ENCODE measurements around the gene BUD31.

Gene BUD31

DNA sequence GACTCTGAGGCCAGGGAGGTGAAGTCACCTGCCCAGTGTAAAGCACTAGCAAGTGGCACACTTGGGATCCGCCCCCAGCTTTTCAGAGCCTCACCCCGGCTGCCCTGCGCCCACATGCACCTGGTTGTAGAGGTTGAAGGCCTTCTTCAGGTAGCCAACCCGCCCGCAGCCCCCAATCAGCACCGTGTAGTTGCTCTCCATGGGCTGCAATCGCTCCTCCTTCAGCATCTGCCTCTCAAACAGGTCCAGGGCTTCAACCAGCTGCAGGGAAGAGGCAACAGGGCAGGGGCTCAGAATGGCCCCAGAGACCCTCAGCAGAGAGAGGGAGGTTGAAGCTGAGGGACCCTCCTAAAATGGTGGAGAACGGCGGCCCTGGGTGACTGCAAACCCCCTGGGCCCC is 24.4 kb downstream of the BUD31 start:
- DNase-seq (ENCODE audit: low spot score): no peak

DNA sequence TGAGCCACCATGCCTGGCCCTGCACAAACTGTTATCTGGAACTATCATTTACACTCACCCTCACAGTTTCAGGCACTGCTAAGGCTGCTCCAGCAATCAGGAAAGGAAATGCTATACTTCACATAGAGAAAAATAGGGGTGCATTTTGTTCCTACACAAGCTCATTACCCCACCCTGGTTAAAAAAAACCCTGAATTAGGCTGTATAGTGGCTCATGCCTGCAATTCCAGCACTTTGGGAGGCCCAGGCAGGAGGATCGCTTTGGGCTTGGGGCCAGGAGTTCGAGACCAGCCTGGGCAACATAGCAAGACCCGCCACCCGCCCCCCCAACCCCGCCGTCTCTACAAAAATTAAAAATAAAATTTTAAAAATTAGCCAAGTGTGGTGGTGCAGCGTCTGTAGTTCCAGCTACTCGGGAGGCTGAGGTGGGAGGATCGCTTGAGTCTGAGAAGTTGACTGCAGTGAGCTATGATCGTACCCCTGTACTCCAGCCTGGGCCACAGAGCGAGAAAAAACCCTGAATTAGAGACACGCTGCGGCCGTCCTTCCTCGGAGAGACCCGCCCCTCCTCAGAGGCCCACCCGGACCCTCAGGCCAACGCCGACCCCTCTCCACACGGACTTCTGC is 29.3 kb downstream of the BUD31 start:
- DNase-seq (ENCODE audit: low spot score): no peak

DNA sequence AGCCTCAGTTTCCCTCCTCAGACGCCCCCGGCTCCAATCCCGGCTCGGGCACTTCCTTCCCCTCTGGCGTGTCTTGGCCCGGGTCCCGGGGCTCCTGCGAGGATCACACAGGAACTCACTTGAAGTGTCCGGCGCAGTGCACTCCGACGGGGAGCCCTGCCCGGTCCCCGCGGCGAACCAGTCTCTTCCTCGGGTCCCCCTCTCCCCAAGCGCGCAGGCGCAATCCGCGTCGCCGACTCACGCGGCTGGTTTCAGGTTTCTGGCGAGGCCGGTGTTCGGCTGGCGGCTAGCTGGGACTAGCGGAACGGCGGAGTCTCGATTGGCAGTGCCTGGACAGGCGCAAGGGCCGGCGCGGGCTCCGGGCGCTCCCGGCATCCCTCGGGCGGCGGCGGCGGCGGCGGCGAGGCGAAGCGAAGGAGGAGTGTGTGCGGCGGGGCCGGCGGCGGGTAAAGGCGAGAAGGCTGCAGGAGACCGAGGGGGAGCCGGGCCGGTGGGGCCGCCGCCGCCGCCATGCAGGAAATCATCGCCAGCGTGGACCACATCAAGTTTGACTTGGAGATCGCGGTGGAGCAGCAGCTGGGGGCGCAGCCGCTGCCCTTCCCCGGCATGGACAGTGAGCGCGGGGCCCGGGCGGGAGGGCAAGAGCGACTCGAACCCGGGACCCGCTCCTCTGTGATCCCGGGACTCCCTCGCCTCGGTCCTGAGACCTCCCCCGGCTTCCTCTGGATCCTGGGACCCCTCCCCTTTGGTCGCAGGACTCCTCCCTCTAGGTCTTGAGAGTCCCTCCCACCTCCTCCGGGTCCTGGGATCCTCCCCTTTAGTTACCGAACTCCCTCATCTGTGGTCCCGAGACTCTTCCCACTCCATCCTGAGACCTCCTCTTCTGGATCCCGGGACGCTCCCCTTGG is 30.1 kb downstream of the BUD31 start, which contains the start of the genes CPSF4 and PTCD1:
CPSF4 (plus strand) TSS at position 371 of the 908 bp plus-strand sequence; CDS start at position 511, 140 bp downstream.
PTCD1 (minus strand) TSS at position 226 of the 908 bp plus-strand sequence. CDS start 3,556 bp downstream, outside the sequence.
- peak; percentile 99 for DNase-seq (ENCODE audit: low spot score)

DNA sequence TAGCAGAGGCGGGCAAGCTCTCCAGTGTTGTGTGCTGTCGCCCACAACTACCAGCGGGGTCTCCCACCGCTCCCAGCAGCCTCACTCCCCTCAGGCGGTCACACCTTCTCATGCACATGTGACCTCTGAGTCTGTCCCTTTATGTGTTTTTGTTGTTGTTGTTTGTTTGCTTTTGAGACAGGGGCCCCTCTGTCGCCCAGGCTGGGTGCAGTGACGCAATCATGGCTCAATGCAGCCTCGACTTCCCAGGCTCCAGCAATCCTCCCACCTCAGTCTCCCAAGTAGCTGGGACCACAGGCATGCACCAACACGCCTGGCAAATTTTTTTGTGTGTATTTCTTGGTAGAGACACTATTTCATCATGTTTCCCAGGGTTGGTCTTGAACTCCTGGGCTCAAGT is 31.4 kb downstream of the BUD31 start:
- DNase-seq (ENCODE audit: low spot score): no peak

DNA sequence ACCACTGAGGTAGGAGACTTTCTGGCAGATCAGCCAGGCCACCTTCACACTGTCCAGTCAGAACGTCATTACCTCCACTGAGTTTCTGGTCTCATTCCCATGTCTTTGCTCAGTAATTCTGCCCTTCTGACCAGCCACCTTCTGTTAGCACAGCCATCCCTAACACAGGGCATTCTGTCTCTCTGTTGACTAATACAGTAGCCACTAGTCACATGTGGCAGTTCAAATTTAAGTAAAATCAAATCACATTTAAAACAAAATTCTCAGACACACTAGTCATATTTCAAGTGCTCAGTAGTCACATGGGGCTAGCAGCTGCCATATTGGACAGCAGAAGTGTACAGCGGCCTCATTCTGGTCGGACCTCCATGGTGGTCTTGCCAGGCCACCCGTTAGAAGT is 37.3 kb downstream of the BUD31 start:
- no peak for DNase-seq (ENCODE audit: low spot score)

DNA sequence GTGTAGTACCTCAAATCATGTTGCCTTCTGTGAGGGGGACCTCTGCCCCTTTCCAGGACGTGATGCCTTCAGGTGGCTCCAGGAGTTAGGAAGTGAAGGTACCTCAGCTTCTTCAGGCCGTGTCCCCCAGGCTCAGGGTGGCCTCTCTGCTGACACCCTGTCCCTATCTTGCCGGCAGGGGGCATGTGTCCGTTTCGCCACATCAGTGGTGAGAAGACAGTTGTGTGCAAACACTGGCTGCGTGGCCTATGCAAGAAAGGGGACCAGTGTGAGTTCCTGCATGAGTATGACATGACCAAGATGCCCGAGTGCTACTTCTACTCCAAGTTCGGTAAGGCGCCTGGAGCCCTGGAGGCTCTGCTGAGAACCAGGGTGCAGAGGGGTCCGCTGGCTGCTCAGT is 39.2 kb downstream of the BUD31 start:
- no peak for DNase-seq (ENCODE audit: low spot score)

DNA sequence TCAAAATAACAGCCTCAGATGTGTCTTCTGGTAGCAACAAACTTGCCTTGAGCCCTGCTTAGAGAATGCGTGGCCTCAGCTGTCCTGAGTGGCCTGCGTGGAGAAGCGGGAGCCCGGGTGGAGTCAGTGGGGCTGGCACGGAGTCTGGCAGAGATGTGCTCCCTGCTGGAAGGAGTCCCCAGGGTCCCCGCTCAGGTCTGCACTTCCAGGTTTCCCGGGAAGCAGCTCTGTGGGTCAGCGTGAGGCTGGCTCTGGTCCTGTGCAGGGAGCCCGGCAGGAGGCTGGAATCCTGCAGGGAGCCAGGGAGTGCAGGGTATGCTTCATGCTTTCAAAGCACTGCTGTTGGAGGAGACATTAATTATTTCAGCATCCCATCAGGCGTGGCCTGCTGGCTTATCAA is 40.1 kb downstream of the BUD31 start:
- no peak for DNase-seq (ENCODE audit: low spot score)

GRCh38 chr7:99449326-99449725 is 40.6 kb downstream of the BUD31 start:
- no peak for DNase-seq (ENCODE audit: low spot score)

GRCh38 chr7:99451936-99452335 is 43.2 kb downstream of the BUD31 start:
- no peak for DNase-seq (ENCODE audit: low spot score)

- DNase-seq (ENCODE audit: low spot score): no peak
These were observed 43.8 kb downstream of the BUD31 start for GRCh38 chr7:99452541-99452940.

DNA sequence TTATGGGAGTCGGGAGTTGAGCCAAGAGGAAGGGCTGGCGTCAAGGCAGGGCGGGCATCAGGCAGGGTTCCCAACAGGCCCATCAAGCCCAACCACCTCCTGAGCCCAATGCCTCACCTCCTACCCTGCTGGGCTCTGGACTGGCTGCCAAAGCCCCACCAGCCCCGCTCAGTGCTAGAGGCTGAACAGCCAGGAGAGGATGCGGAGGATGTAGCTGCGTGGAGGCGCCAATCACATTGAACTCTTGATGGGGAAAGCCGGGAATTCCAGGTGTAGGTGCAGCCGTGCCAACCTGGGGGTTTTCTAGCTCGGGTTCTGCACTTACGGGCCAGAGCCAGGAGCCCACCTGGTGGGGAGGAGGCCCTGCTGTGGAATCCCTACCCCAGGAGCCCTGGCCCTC is 44.3 kb downstream of the BUD31 start:
- DNase-seq (ENCODE audit: low spot score): no peak

DNA sequence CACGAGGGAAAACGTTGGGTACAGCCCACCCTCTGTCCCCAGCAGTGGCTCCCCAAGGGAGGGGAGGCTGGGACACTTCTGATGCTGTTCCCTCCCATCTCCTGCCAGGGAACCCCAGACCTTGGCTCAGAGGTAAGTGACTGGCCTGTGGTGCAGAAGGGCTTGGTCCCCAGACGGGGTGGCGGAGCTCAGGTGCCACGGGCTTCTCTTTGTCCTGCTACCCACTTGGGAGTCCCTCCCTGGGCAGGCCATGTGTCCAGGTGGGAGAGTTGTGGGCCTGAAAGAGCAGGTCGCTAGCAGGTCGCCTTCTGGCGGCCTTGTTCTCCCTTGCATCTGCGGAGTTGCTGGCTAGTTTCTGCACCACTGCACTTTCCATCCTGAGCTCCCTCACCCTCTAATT is 47.1 kb downstream of the BUD31 start:
- DNase-seq (ENCODE audit: low spot score): no peak

GRCh38 chr7:99456288-99456687 is 47.5 kb downstream of the BUD31 start:
- no peak for DNase-seq (ENCODE audit: low spot score)

DNA sequence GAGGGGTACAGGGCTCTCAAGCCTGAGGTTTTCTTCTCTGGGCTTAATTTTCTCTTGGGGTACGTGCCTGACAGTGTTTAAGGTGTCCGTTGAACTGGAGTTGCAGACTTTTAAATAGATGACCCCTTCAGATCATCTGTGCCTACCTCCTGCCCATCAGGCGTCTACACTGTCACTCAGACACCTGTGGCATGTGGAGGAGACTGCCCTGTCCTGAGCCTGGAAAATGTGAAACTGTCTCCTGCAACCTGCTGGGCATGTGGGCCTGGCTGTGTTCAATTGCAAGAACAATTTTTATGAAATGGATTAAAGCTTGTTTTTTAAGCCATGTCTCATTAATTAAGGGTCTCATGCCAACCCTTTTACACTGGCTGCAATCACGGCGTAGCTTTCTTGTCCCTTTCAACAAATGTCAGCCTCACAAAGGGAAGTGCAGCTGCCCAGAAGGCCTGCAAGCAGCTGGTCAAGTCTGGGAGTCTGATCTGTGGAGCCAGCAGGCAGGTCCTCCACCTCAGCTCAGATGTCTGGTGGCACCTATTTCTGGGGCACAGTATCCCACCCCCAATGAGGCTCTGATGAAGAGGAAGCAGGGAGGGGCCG is 48.4 kb downstream of the BUD31 start:
- DNase-seq (ENCODE audit: low spot score): no peak

GRCh38 chr7:99457650-99458493 is 49.1 kb downstream of the BUD31 start:
- DNase-seq (ENCODE audit: low spot score): no peak

DNA sequence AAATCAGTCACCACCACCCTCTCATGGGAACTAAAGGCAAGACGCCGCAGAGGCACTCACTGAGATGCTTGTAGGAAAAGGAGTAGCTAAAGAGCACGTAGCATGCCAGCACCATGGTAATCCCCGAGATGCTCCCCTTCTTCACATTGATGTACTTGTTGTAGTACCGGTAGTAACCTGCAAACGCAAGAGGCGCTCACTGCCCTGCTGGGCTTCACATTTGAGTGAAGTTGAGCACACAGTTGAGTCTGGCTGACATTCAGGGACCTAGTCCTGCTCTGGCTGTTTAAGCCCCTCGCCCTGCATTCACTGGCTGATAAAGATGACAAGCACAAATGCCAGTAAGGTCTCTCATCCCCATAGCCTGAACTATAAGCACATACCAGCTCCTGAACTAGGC is 50.3 kb downstream of the BUD31 start:
- no peak for DNase-seq (ENCODE audit: low spot score)

GRCh38 chr7:99460651-99461050 is 51.9 kb downstream of the BUD31 start:
- DNase-seq (ENCODE audit: low spot score): no peak

GRCh38 chr7:99461221-99461620 is 52.5 kb downstream of the BUD31 start:
- DNase-seq (ENCODE audit: low spot score): no peak

GRCh38 chr7:99465421-99465768 is 56.6 kb downstream of the BUD31 start:
- no peak for DNase-seq (ENCODE audit: low spot score)

- no peak for DNase-seq (ENCODE audit: low spot score)
These were observed 59.7 kb downstream of the BUD31 start for GRCh38 chr7:99468336-99468918.
